Hepatic stellate cell (primary cell): ENCODE measurements around the gene PNMT.

ENCODE experiments used
- DNase-seq: peaks from one replicate; pipeline ENCODE4 v3.0.0; 2011; ENCODE audit warnings: low spot score

Gene PNMT

DNA sequence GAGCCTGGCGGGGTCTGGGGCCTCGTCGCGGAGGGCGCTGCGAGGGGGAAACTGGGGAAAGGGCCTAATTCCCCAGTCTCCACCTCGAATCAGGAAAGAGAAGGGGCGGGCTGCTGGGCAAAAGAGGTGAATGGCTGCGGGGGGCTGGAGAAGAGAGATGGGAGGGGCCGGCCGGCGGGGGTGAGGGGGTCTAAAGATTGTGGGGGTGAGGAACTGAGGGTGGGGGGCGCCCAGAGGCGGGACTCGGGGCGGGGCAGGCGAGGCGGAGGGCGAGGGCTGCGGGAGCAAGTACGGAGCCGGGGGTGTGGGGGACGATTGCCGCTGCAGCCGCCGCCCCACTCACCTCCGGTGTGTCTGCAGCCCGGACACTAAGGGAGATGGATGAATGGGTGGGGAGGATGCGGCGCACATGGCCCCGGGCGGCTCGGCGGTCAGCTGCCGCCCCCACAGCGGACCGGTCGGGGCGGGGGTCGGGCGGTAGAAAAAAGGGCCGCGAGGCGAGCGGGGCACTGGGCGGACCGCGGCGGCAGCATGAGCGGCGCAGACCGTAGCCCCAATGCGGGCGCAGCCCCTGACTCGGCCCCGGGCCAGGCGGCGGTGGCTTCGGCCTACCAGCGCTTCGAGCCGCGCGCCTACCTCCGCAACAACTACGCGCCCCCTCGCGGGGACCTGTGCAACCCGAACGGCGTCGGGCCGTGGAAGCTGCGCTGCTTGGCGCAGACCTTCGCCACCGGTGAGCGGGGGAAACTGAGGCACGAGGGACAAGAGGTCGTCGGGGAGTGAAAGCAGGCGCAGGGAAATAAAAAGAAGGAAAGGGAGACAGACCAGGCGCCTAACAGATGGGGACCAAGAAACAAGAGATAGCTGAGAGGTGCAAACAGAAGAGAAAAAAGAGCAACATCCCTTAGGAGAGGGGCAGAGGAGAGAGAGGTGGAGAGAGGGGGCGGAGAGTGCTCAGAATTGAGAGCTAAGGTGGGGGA is at the start of gene PNMT:
Gene PNMT (plus strand): TSS at position 509 of the 980 bp plus-strand sequence. CDS start 23 bp downstream, at position 532.
- peak; percentile 68 for DNase-seq

GRCh38 chr17:39618956-39619785 is 49.1 kb upstream of the PNMT start:
- no peak for DNase-seq

DNA sequence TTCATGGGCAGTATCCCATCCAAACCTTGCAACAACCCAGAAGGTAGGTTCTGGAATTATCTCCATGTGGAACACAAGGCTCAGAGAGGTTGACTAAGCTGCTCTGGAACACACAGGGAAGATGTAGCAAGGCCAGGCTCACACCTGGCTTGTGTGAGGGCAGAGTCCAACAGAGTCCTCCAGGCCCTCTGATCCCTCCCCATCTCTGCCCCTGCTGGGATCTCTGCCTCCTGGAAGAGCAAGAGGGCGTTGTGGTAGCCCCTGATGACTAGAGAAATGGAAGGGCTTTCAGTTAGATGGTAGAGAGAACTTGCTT is 48.5 kb upstream of the PNMT start:
- no peak for DNase-seq

DNA sequence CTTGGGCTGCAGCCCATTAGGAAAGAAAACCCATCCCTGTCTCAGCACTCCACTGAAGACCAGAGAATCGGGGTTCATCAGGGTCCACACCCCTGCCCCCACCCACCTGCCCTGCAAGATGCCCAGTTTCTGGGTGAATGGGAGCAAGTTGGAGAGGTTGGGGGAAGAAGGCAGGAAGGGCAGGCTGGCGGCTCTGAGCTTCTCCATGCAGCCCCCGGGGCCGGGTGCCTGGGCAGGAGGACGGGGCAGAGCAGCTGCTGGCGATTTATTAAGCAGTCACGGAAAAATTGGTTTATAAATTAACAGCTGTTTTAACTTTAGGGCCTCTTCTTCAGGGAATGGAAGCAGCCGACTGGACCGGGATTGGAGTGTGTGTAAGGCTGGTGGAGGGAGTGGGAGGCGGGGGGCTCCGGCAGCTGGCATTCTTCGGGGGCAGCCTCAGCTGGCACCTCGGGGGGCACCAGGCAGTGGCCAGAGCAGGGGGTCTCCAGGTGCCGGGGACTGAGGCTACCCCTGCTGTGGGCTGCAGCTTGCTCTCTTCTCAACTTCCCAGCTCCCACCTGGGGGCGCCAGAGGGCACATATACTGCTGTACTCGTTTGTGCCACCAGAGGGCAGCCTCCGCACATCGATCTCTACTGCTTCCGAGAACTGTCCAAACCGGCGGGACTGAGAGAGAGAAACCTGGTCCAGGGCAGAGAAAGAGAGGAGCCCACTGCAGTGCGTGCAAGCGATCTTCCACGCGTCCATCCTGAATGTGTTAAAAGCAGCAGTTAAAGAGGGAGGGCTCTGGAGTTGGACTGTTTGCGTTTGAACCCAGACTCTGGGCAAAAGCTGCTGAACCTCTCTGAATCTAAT is 46.5 kb upstream of the PNMT start:
- peak; percentile 91 for DNase-seq

DNA sequence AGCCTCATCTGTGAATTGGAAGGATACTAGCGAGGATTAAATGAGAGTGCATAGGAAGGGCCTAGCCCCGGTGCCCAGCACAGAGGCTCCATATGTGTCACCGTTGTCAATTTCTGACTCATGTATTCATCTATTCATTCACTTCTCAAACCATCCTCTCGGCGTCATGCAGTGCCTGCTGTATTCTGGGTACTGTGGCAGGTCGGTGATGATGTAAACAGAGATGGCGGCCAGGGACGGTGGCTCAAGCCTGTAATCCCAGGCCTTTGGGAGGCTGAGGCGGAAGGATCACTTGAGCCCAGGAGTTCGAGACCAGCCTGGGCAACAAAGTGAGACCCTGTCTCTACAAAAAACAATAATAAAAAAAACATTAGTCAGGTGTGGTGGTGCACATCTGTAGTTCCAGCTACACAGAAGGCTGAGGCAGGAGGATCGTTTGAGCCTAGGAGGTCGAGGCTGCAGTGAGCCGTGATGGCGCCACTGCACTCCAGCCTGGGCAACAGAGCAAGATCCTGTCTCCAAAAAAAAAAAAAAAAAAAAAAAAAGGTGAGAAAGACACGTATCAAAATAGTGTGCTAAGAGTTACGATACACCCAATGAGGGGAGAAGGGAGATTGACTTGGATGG is 45.8 kb upstream of the PNMT start:
- no peak for DNase-seq

DNA sequence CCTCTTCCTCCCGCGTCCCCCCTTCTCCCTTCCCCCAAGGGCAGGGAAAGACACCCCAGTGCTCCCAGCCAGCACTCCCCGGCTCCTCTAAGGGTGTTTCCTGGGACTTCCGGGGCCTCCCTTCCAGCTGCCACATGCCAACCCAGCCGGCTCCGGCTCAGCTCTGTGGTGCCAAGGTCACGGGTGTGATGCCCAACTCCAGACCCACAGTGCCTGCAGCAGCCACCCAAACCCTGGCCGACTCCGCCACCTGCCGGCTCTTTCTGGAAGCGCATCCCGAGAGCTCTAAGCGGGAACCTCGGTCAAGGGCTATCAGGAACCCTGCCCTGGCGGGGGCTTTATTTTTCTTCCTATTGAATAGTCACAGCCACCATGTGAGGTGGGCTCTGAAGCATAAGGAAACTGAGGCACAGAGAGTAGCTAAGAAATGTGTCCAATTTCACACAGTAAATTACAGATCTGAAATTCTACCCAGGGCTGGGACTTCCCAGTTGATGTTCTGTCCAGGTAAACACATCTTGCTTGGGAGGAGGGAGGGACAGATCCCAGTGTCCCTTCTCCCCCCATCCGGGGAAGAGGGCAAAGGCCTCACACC is 44.8 kb upstream of the PNMT start:
- DNase-seq, result peak; percentile 86

DNA sequence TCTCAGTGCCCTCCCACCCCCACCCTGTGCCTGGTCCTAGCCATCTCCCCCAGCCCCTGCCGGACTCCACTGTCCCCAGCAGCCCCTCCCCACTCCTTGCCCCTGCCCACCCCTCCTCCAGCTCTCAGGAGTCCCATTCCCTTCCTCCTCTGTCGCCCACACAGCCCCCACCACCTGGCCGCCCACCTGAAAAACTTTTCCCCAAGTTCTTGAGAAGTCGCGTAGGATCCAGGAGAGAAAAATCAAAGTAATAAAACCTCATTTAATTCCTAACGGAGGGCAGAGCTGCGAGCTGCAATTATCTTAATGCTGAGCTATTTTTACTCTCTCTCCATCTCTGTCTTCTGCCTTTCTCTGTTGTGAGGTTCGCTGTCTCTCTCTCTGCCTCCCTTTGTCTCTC is 43.9 kb upstream of the PNMT start:
- DNase-seq, result no peak

GRCh38 chr17:39625198-39625785 is 43.0 kb upstream of the PNMT start:
- DNase-seq, result no peak

DNA sequence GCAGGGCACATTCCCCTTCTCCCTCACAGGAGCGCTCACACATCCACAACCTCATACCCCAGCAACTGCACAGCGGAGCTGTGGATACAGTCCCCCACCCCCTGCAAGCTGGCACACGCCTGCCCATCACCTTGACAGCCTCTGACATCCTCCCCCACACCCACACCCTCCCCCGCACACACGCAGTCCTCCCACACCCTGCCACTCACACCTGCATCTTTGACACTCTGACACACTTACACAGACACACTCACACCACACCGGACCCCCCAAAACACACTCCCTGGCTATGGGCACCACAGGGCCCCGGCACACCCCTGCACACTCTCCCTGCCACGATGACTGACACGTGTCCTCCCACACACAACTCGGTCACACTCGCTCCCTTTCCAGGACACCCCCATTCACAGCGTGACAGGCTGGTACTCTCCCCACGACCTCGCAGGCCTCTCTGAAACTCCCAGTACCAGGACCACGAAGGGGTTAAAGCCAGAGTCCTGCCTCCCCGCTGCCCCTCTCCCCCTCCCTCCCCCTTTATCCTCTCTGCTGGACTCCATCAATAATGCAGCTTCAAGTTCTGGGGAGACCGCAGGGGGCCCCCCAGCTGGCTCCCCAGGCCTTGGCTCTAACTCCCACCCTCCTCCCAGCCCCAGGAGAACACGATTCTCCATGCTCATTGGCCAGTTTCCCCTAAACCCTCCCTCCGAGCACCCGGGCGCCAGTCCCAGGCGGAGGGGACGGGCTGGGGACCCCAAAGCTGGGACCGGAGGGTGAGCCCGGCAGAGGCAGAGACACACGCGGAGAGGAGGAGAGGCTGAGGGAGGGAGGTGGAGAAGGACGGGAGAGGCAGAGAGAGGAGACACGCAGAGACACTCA is 41.8 kb upstream of the PNMT start, which contains the start of gene PPP1R1B:
Gene PPP1R1B (plus strand): TSS at position 782 of the 876 bp plus-strand sequence. CDS start 441 bp downstream, outside the sequence.
- no peak for DNase-seq

GRCh38 chr17:39627047-39627711 is 41.1 kb upstream of the PNMT start:
- no peak for DNase-seq

GRCh38 chr17:39627712-39628516 is 40.3 kb upstream of the PNMT start:
- no peak for DNase-seq

- no peak for DNase-seq
Observed at GRCh38 chr17:39628655-39629493, 39.4 kb upstream of the PNMT start.

DNA sequence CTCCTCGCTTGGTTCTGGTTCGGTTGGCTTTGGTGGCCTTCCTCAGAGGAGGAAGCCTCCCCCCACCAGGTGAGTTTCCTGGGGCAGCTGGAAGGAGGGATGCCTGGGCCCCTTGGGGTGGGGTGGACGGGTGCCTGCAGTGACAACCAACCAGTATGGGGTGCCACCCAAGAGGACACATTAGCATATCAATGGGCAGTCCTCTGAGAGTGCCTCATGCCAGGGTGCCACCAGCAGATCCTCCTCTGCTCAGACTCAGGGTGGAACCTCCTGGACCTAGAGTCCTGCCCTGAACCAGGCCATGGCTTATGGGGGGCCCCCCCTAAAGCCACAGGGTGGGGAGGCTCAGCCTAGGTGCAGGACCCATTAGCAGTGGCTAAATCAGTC is 38.8 kb upstream of the PNMT start:
- no peak for DNase-seq

DNA sequence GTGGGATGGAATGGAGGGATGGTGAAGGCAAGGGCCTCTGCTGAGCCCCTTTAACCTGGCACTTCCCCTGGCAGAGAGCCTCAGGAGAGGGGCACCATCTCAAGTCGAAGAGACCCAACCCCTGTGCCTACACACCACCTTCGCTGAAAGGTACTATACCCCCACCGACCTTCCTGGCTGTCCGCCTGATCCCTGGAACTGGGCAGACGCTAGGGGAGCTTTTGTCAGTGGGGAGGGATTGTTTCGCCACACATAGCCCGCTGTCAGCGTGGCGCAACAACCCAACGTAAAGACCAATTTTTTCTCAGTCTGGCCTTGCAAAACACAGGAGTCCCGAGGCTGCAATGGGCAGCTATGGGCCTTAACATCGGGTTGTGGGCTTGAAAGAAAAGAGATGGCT is 38.4 kb upstream of the PNMT start:
- DNase-seq, result no peak

- no peak for DNase-seq
Observed at GRCh38 chr17:39631403-39631802, 36.9 kb upstream of the PNMT start.

- DNase-seq, result no peak
Observed at GRCh38 chr17:39632153-39632941, 35.9 kb upstream of the PNMT start.
